Measurements from ENCODE around the gene PCGF6. TPM values are rescaled to one million over a fixed set of nuclear protein-coding genes. Genes with fewer than 3 reads are reported as not detected.

Gene PCGF6
- total RNA-seq, 2 donors from 2014 or later = 11.4 to 12.4 TPM

DNA sequence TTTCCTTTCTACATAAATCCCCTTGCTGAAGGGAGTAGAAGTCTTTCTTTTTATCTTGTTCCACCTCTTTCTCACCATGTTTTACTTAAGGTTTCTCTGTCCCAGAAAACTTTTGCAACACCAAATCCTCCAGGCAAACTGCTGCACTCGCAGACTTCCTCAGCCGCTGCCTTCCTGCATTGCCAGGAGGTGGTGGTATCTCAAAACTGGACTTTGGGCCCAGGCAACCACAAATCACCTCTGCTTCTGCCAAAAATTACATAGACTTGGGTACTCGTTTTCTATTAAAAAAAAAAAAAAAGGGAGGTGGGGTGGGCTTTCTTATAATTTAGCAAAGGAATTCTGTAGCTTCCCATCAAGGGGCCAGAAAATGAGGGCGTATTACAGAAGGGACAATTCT is 59.4 kb downstream of the PCGF6 start:
- Histone ChIP-seq H3K27ac (no peak overlapping the region), H3K4me3 (no peak overlapping the region), H3K36me3 (no peaks in the 10 kb centered on the region), H3K27me3 (replicated peaks; ENCODE audit: insufficient read depth) (no peaks in the 10 kb centered on the region), H3K4me1 (replicated peaks) (no peaks in the 10 kb centered on the region), H3K9me3 (no peaks in the 10 kb centered on the region)
- DNase-seq (ENCODE audit: low spot score) = no peak
- 84% methylated on average over 4 of the region's 4 CpGs for WGBS
- intact Hi-C loops (cut with DNase I) = no loop called here
- TF ChIP-seq POLR2AphosphoS5 (IDR thresholded peaks at IDR 0.05) (no peak), POLR2A (IDR thresholded peaks at IDR 0.05) (no peak)
- TF ChIP-seq, protein P1, sequence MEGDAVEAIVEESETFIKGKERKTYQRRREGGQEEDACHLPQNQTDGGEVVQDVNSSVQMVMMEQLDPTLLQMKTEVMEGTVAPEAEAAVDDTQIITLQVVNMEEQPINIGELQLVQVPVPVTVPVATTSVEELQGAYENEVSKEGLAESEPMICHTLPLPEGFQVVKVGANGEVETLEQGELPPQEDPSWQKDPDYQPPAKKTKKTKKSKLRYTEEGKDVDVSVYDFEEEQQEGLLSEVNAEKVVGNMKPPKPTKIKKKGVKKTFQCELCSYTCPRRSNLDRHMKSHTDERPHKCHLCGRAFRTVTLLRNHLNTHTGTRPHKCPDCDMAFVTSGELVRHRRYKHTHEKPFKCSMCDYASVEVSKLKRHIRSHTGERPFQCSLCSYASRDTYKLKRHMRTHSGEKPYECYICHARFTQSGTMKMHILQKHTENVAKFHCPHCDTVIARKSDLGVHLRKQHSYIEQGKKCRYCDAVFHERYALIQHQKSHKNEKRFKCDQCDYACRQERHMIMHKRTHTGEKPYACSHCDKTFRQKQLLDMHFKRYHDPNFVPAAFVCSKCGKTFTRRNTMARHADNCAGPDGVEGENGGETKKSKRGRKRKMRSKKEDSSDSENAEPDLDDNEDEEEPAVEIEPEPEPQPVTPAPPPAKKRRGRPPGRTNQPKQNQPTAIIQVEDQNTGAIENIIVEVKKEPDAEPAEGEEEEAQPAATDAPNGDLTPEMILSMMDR (IDR thresholded peaks at IDR 0.05) = no peak

DNA sequence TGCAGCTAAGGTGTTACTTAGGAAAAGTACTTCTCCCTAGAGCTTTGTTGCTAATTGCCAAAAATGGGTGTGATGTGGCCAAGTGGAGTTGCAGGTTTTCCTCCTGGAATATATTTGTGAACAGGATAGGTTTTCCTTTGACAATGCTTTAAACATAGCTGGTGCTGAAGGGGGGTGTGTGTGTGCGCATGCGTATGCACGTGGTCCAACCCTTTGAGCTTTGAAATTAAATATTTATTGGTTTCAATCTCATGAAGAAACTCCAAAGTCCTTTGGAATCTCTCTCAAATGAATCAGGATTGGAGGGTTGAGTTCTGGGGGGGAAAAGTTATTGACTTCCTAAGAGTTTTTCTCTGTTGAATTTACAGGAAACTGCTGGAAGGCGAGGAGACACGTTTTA is 62.9 kb downstream of the PCGF6 start:
- Histone ChIP-seq H3K4me3 (no peak overlapping the region), H3K27ac (no peak overlapping the region), H3K4me1 (replicated peaks) (no peaks in the 10 kb centered on the region), H3K9me3 (no peaks in the 10 kb centered on the region), H3K36me3 (no peaks in the 10 kb centered on the region), H3K27me3 (replicated peaks; ENCODE audit: insufficient read depth) (no peaks in the 10 kb centered on the region)
- intact Hi-C loops (cut with DNase I) = no loop called here
- no peak for TF ChIP-seq POLR2AphosphoS5 (IDR thresholded peaks at IDR 0.05)
- DNase-seq (ENCODE audit: low spot score) = no peak
- 77% methylated on average over 5 of the region's 5 CpGs for WGBS

DNA sequence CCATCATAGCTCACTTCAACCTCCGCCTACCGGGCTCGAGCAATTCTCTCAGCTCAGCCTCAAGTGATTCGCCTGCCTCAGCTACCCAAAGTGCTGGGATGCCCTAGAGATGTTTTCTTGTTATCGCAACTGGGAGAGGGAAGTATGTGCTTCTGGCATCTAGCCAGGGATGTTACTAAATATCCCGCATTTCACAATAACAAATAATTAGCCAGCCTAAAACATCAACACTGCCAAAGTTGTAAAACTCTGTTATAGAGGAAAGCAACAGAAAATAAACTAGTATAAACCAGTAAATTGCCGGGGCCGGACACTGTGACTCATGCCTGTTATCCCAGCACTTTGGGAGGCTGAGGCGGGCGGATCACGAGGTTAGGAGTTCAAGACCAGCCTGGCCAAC is 66.8 kb downstream of the PCGF6 start:
- TF ChIP-seq, protein P1 (IDR thresholded peaks at IDR 0.05) = no peak
- TF ChIP-seq POLR2AphosphoS5 (IDR thresholded peaks at IDR 0.05) = no peak
- TF ChIP-seq POLR2A (IDR thresholded peaks at IDR 0.05) = no peak
- Histone ChIP-seq H3K27me3 (replicated peaks; ENCODE audit: insufficient read depth) (no peaks in the 10 kb centered on the region), H3K9me3 (no peaks in the 10 kb centered on the region), H3K27ac (no peak overlapping the region), H3K36me3 (no peaks in the 10 kb centered on the region), H3K4me3 (no peak overlapping the region), H3K4me1 (replicated peaks) (no peaks in the 10 kb centered on the region)
- intact Hi-C loops (cut with DNase I) = no loop called here
- DNase-seq (ENCODE audit: low spot score) = no peak
- 77% methylated on average over 11 of the region's 11 CpGs for WGBS

DNA sequence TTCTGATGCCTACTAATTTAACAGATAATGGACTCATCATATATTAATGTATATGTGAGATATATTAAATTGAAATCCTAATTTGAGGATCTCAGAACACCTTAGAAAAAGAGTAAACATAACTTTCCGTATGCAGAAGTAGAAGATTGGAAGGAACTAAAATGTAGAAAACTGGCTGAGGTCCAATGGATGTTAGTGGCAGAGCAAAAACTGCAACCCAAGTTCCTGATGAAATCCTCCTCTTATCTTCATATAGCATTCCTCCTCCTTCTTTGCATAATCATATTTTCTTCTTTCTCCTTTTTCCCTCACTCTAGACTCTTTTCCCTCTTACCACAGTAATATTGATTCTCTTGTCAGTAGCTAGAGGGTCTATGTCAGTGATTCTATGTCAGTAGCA is 68.0 kb downstream of the PCGF6 start:
- peaks cover 3% of the 10 kb centered on the region for H3K27me3 ChIP-seq (replicated peaks; ENCODE audit: insufficient read depth)
- no peaks in the 10 kb centered on the region for H3K36me3 ChIP-seq
- H3K9me3 ChIP-seq = no peaks in the 10 kb centered on the region
- TF ChIP-seq POLR2A (IDR thresholded peaks at IDR 0.05) (no peak), POLR2AphosphoS5 (IDR thresholded peaks at IDR 0.05) (no peak)
- TF ChIP-seq, protein P1 (IDR thresholded peaks at IDR 0.05) = no peak
- intact Hi-C loops (cut with DNase I) = no loop called here
- DNase-seq (ENCODE audit: low spot score) = no peak
- no peak overlapping the region for H3K4me3 ChIP-seq
- no peak overlapping the region for H3K27ac ChIP-seq
- no peaks in the 10 kb centered on the region for H3K4me1 ChIP-seq (replicated peaks)
- 40% methylated on average over 1 of the region's 1 CpG for WGBS

DNA sequence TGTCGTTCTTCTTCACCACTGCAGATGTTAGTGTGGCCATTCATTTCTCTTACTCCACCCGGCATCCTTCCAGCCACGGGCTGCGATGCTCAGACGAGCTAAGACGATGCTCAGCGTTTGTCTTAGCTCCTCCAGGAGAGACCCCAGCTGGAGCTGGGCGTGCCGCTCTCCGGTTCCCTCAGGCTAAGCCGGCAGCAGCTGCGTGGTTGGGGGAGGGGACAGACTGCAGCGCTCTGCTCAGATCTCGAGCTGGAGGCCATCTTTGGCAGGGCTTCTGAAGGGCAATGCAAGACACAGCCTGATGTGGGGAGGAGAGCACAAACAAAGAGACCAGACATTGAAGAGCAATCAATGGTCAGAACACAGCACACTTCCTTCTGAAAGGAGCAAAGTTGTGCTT is 69.2 kb downstream of the PCGF6 start:
- 2% methylated on average over 14 of the region's 14 CpGs for WGBS
- intact Hi-C loops (cut with DNase I) = no loop called here
- Histone ChIP-seq H3K4me3 (no peak overlapping the region), H3K4me1 (replicated peaks) (no peaks in the 10 kb centered on the region), H3K36me3 (no peaks in the 10 kb centered on the region), H3K27ac (no peak overlapping the region), H3K27me3 (replicated peaks; ENCODE audit: insufficient read depth) (peaks cover 14% of the 10 kb centered on the region), H3K9me3 (no peaks in the 10 kb centered on the region)
- TF ChIP-seq, protein P1 (IDR thresholded peaks at IDR 0.05) = no peak
- TF ChIP-seq POLR2AphosphoS5 (IDR thresholded peaks at IDR 0.05) = no peak
- TF ChIP-seq POLR2A (IDR thresholded peaks at IDR 0.05) = no peak
- no peak for DNase-seq (ENCODE audit: low spot score)

Measured in prostate gland (tissue), 2 donors.